WI38 (cell line): ENCODE results near the gene DCDC2.
"Not testable (repeated sequence)": the region's sequence is repeated elsewhere in the genome, so short reads cannot be mapped to it uniquely, and the experiment has no call there.

Experiments
- H3K4me3 ChIP-seq: 2 replicates; pipeline ENCODE4 v1.5.1; 2011; ENCODE audit warnings: low read depth, mild to moderate bottlenecking, control low read depth, low read length
- TF ChIP-seq, protein P1 (sequence below): IDR thresholded peaks from 2 replicates; pipeline ENCODE4 v1.5.1; 2012; ENCODE audit warnings: low read depth, mild to moderate bottlenecking, control low read depth, low read length

Gene DCDC2

DNA sequence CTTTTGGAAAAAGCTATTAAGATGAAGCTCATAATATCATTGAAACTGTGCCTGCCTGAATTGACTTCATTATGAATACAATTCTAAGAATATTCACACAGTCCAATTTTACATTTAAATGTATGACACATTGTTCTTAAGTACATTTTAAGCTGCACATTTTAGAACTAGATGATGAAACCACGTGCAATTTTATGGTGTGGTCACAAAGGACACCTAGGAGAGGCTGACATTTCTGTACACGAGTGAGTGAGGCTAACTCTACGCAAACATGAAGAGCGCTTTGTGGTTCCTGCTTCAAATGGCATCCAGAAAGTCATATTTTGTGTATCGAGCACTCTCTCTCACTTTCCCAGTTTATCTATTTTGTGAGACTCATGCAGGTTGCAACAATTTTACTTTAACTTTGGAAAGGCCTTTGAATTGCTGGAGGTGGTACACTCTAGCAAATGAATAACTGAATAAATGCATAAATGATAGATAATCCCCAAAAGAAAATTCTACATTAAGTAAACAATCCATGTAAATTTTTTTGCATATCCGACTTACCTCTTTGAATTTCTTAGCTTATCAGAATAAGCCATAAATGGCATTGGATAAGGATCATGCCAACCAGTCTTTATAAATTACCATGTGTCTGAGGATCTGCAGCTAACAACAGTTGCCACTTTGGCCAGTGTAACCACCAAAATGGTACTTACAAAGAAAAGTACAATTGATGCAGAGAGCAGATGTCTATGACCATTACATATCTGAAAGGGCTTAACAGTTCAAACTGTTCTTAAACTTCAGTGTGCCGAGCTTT is 134.5 kb downstream of the DCDC2 start:
- TF ChIP-seq, protein P1, sequence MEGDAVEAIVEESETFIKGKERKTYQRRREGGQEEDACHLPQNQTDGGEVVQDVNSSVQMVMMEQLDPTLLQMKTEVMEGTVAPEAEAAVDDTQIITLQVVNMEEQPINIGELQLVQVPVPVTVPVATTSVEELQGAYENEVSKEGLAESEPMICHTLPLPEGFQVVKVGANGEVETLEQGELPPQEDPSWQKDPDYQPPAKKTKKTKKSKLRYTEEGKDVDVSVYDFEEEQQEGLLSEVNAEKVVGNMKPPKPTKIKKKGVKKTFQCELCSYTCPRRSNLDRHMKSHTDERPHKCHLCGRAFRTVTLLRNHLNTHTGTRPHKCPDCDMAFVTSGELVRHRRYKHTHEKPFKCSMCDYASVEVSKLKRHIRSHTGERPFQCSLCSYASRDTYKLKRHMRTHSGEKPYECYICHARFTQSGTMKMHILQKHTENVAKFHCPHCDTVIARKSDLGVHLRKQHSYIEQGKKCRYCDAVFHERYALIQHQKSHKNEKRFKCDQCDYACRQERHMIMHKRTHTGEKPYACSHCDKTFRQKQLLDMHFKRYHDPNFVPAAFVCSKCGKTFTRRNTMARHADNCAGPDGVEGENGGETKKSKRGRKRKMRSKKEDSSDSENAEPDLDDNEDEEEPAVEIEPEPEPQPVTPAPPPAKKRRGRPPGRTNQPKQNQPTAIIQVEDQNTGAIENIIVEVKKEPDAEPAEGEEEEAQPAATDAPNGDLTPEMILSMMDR, result no peak
- no peak overlapping the region for H3K4me3 ChIP-seq

DNA sequence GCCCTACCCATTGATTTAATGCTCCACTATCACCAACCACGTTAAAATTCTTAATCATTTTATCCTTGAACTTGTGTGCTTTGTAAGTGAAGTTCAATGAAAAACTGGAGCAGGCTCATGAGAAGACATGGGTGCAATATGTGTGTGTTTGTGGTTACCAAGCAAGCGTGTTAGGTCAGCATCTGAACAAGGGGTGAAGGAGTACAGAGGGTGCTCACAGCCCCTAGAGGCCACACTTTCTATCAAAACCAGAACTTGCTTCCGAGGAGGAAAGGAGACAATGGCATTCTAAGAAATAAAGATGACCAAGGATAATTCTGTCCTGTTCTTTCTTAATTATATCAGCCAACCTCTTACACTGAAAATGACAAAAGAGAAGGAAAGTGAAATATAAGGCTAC is 138.2 kb downstream of the DCDC2 start:
- TF ChIP-seq, protein P1, result no peak
- no peak overlapping the region for H3K4me3 ChIP-seq

DNA sequence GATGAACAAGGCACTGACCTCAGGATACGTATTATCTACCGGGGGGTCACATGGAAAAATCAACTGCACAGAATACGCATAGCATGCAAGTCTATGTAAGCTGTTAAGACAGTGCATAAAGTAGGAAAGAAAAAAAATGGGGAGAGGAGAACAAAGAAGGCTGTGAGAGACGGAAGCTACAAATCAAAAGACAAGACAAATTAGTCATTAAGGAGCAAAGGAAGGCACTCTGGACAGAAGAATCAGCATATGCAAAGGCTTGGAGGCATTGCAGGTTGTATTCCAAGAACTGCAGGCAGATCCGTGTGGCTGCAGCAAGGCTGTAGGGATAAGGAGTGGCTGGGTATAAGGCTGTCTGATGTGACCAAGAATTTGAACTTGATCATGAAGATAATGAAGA is 142.9 kb downstream of the DCDC2 start:
- TF ChIP-seq, protein P1, result no peak
- no peak overlapping the region for H3K4me3 ChIP-seq

DNA sequence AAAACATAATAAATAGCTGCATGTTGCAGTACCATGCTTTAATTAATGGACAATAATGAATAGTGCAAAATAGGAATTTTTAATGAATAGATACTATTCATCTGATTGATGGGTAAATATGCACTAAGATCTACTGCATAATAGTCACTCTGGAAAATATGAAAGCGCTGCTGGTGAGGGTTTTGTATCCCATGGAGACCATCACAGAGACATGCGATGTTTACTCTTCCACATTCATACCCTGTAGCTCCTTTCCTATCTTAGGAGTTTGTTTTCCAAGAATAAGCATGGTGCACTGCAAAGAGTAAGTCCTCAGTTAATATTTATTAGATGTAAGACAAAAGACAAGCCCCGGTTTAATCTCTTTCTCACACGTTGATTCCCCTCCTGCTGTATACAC is 150.4 kb downstream of the DCDC2 start:
- H3K4me3 ChIP-seq, result no peak overlapping the region
- TF ChIP-seq, protein P1, result no peak

DNA sequence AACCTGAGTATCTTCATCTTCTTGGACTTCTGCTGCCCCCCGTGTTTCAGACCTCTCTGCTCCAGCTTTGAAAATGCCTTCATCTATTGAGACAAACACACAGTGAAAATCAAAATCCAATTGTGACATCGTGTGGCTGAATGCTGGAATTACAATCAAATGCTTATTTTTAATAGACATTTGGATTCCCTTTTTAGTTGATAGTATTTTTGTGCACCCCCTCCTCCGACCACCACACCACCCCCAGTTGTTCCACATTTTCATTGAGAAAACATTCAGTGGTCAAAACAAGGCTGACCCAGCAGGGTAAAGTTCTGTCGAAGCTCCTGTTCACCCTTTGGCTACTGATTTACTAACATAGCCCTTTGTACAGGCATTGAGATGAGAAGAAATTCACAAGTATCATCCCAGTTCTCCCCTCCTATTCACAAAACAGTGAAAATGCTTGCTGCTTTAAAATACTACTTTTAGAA is 152.8 kb downstream of the DCDC2 start:
- TF ChIP-seq, protein P1, result peak; percentile 26
- H3K4me3 ChIP-seq, result no peak overlapping the region

DNA sequence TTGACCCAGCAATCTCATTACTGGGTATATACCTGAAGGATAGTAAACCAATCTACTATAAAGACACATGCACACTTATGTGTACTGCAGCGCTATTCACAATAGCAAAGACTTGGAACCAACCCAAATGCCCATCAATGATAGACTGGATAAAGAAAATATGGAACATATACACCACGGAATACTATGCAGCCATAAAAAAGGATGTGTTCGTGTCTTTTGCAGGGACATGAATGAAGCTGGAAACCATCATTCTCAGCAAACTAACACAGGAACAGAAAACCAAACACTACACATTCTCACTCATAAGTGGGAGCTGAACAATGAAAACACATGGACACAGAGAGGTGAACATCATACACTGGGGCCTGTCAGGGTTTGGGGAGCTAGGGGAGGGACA is 153.7 kb downstream of the DCDC2 start:
- not testable (repeated sequence) for H3K4me3 ChIP-seq

DNA sequence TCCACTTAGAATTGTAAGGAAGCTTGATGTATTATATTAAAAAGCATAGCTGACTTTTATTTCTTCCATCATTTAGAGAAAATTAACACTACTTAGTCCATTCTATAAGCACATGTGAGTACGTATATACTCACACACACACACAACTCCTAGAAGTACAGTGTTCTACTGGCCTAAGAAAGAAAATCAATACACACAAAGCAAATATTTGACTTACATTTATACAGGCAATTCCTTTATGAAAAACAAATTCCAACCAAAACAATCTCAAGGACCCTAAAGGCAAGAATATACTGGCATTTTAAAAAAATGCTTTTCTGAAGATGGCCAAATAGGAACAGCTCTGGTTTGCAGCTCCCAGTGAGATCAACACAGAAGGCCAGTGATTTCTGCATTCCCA is 160.0 kb downstream of the DCDC2 start:
- no peak overlapping the region for H3K4me3 ChIP-seq
- TF ChIP-seq, protein P1, result no peak
